Natural killer cell (primary cell): ENCODE results near the gene MAP1LC3B2. TPM values are rescaled to one million over a fixed set of nuclear protein-coding genes. Genes with fewer than 3 reads are reported as not detected.

Experiments
- ATAC-seq, 3 donors: fragments of 150-1000 bp in 2 of 3; fragments of 200-7000 bp in 1 of 3; cut with Tn5 transposase; 1 replicate in 1 of 3; 2 replicates in 2 of 3; pipeline ENCODE4 v1.10.0; 2021; ENCODE audit warnings: mild to moderate bottlenecking in 2 of 3, moderate library complexity in 2 of 3
- DNase-seq, 2 donors: peaks; one replicate each; pipeline versions ENCODE4 v3.0.0 to v3.0.0-alpha.2; 2013 to 2021; ENCODE audit warnings: mixed read lengths in 1 of 2
- H3K27ac ChIP-seq: one replicate; pipeline ENCODE4 v1.5.1; 2013; ENCODE audit warnings: mild to moderate bottlenecking, low read length
- H3K27me3 ChIP-seq: one replicate; pipeline ENCODE4 v1.6.1; 2013; ENCODE audit warnings: low read length; ENCODE audit not compliant: control insufficient read depth, insufficient read depth
- H3K36me3 ChIP-seq: one replicate; pipeline ENCODE4 v1.6.1; 2013; ENCODE audit warnings: low read length; ENCODE audit not compliant: control insufficient read depth, insufficient read depth
- H3K4me1 ChIP-seq: one replicate; pipeline ENCODE4 v1.6.1; 2013; ENCODE audit warnings: low read length; ENCODE audit not compliant: control insufficient read depth, insufficient read depth
- H3K4me3 ChIP-seq: one replicate; pipeline ENCODE4 v1.5.1; 2013; ENCODE audit warnings: low read length
- H3K9me3 ChIP-seq: one replicate; pipeline ENCODE4 v1.6.1; 2013; ENCODE audit warnings: low read length; ENCODE audit not compliant: control insufficient read depth, insufficient read depth
- H3K27ac Mint-ChIP-seq, 2 donors: one replicate each; pipeline ENCODE4 v1.8.0; 2022; ENCODE audit warnings: mild to moderate bottlenecking in 2 of 2, mixed read lengths in 2 of 2, moderate library complexity in 1 of 2
- H3K27me3 Mint-ChIP-seq, 2 donors: one replicate each; pipeline ENCODE4 v1.8.0; 2022; ENCODE audit warnings: low read depth in 2 of 2, mixed read lengths in 2 of 2
- H3K36me3 Mint-ChIP-seq: one replicate; pipeline ENCODE4 v1.8.0; 2022; ENCODE audit warnings: mixed read lengths
- H3K4me1 Mint-ChIP-seq, 2 donors: one replicate each; pipeline ENCODE4 v1.8.0; 2022; ENCODE audit warnings: mixed read lengths in 2 of 2
- H3K4me3 Mint-ChIP-seq: one replicate; pipeline ENCODE4 v1.8.0; 2022; ENCODE audit warnings: mild to moderate bottlenecking, moderate library complexity, mixed read lengths
- H3K9me3 Mint-ChIP-seq, 2 donors: one replicate each; pipeline ENCODE4 v1.8.0; 2022; ENCODE audit warnings: mixed read lengths in 2 of 2
- WGBS: methylation state at CpG from one replicate; pipeline ENCODE4 v1.1.7; 2013; ENCODE audit warnings: missing lambda C conversion rate; ENCODE audit not compliant: insufficient coverage; 5-methylcytosine and 5-hydroxymethylcytosine counted together
- intact Hi-C: fragments of 100-400 bp; cut with micrococcal nuclease; formaldehyde crosslinking; loops from one replicate; pipeline ENCODE4 v1.14.2; 2022
- total RNA-seq, 4 donors: library from RNA; stranded (reverse); fragments of 120-200 nt in 1 of 4; gene quantifications; one replicate each; pipeline versions ENCODE4 v1.2.3 to v1.2.4, GENCODE V29; 2013 to 2022
- TF ChIP-seq, protein P1 (sequence below): fragments of 200-600 bp; IDR thresholded peaks from one replicate; pipeline ENCODE4 v1.8.0; 2022; ENCODE audit warnings: antibody characterized with exemption

The MAP1LC3B2 gene
- total RNA-seq, 3 donors from 2014 or later (not counting 1 experiment from before 2014, with no cell fraction given), result 1.5 to 3.7 (median 3.3) TPM

DNA sequence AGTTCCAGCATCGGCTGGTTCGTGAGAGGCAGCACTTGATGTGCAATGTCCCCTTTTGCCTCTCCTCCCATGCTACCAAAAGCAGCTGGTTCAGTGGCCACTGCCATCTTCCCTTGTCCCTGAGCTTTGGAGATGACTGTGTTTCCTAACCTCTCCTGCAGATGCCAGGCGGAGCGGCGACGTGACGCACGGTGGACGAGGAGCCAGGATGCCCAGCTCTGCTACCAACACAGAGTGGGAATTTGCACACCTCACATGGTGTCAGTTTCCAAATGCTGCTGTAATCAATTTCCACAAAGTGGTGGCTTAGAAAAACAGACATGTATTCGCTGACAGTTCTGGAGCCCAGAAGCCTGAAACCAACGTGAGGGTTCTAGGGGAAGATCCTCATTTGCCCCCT is 42.5 kb upstream of the MAP1LC3B2 start:
- no peaks in the 10 kb centered on the region for H3K9me3 Mint-ChIP-seq
- 94% methylated on average over 11 of the region's 11 CpGs for WGBS
- Histone ChIP-seq H3K4me1 (no peaks in the 10 kb centered on the region), H3K36me3 (no peaks in the 10 kb centered on the region), H3K4me3 (no peak overlapping the region), H3K27me3 (no peaks in the 10 kb centered on the region), H3K9me3 (no peaks in the 10 kb centered on the region), H3K27ac (no peak overlapping the region)
- TF ChIP-seq, protein P1, sequence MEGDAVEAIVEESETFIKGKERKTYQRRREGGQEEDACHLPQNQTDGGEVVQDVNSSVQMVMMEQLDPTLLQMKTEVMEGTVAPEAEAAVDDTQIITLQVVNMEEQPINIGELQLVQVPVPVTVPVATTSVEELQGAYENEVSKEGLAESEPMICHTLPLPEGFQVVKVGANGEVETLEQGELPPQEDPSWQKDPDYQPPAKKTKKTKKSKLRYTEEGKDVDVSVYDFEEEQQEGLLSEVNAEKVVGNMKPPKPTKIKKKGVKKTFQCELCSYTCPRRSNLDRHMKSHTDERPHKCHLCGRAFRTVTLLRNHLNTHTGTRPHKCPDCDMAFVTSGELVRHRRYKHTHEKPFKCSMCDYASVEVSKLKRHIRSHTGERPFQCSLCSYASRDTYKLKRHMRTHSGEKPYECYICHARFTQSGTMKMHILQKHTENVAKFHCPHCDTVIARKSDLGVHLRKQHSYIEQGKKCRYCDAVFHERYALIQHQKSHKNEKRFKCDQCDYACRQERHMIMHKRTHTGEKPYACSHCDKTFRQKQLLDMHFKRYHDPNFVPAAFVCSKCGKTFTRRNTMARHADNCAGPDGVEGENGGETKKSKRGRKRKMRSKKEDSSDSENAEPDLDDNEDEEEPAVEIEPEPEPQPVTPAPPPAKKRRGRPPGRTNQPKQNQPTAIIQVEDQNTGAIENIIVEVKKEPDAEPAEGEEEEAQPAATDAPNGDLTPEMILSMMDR, result no peak
- ATAC-seq, result no peak
- H3K36me3 Mint-ChIP-seq, result no peaks in the 10 kb centered on the region
- H3K27me3 Mint-ChIP-seq, result peaks cover 2 to 14% of the 10 kb centered on the region in 2 donors
- no peak for DNase-seq
- H3K4me3 Mint-ChIP-seq, result no peak overlapping the region
- no peaks in the 10 kb centered on the region for H3K4me1 Mint-ChIP-seq
- no peak overlapping the region for H3K27ac Mint-ChIP-seq
- intact Hi-C loops, result no loop called here

DNA sequence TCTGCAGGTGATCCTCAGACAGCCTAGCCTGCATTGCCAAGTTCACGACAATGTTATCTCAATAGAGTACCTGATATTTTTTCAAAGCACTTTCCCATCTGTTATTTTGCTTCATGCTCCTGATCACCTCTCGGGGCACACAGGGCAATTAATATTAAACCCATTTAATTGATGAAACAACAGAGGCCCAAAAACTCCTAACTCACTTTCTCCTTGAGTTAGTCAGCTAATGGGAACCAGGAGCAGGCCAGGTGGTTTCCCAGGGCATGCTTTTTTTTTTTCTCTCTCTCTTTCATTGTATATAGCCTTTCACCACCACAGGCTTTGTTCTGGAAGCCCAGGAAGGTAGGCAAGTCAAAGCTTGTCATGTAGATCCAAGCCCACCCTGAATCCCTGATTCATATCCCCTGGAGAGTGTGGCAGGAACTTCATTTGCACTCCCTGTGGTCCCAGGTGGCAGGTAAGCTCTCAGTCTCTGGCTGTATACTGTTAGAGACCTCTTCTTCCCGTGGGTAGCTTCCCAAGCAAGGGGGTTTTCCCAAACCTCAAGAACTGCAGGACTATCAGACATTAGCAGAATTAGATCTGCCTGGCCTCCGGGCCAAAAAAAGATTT is 41.6 kb upstream of the MAP1LC3B2 start:
- Histone ChIP-seq H3K36me3 (no peaks in the 10 kb centered on the region), H3K27me3 (no peaks in the 10 kb centered on the region), H3K4me1 (no peaks in the 10 kb centered on the region), H3K9me3 (no peaks in the 10 kb centered on the region), H3K27ac (no peak overlapping the region), H3K4me3 (no peak overlapping the region)
- Mint-ChIP-seq H3K36me3 (no peaks in the 10 kb centered on the region), H3K9me3 (no peaks in the 10 kb centered on the region), H3K27ac (no peak overlapping the region), H3K27me3 (peaks cover 4 to 14% of the 10 kb centered on the region in 2 donors), H3K4me3 (no peak overlapping the region), H3K4me1 (no peaks in the 10 kb centered on the region)
- no peak for DNase-seq
- intact Hi-C loops, result no loop called here
- no peak for ATAC-seq
- TF ChIP-seq, protein P1, result no peak
- 80% methylated on average over 4 of the region's 4 CpGs for WGBS

DNA sequence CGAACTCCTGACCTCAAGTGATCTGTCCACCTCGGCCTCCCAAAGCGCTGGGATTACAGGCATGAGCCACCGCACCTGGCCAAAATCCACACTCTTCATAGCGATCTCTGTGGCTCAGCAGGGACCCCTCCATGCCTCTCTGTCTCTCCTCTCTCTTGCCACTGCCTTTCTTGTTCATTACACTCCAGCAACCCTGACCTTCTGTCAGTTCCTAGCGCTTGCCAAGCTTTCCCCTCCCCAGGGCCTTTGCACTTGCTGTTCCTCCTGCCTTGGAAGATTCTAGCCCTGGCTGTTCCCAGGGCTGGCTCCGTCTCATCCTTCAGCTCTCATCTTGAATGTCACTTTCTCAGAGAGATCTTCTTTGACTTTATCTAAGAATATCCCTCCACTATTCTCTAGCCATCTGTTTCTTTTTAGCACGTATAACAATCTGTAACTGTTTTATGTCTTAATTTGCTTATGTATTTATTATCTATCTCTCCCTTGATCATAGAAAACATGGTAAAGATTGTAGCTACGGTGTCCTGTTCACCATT is 38.9 kb upstream of the MAP1LC3B2 start:
- no peak overlapping the region for H3K27ac Mint-ChIP-seq
- H3K27me3 Mint-ChIP-seq, result peaks cover 4 to 14% of the 10 kb centered on the region in 2 donors
- no peaks in the 10 kb centered on the region for H3K9me3 ChIP-seq
- H3K36me3 Mint-ChIP-seq, result no peaks in the 10 kb centered on the region
- TF ChIP-seq, protein P1, result no peak
- no peak for DNase-seq
- H3K9me3 Mint-ChIP-seq, result no peaks in the 10 kb centered on the region
- intact Hi-C loops, result no loop called here
- H3K27ac ChIP-seq, result no peak overlapping the region
- H3K4me1 ChIP-seq, result no peaks in the 10 kb centered on the region
- no peak for ATAC-seq
- WGBS, result 94% methylated on average over 8 of the region's 9 CpGs
- no peaks in the 10 kb centered on the region for H3K4me1 Mint-ChIP-seq
- no peak overlapping the region for H3K4me3 ChIP-seq
- no peaks in the 10 kb centered on the region for H3K27me3 ChIP-seq
- no peak overlapping the region for H3K4me3 Mint-ChIP-seq
- H3K36me3 ChIP-seq, result no peaks in the 10 kb centered on the region
